OCI-M1 (cell line): ENCODE results near the gene SAGE1.
"Not testable (repeated sequence)": the region's sequence is repeated elsewhere in the genome, so short reads cannot be mapped to it uniquely, and the experiment has no call there.

Source experiments
- DNase-seq: peaks from one replicate; lab custom pipeline; 2025; lab: John Stamatoyannopoulos, UW

The SAGE1 gene

GRCh38 chrX:135893294-135893817, at the start of gene SAGE1, which contains the start of gene CT45A10:
Gene SAGE1 (plus strand): TSS chrX:135893716. CDS start chrX:135896243, 2,527 bp downstream.
Gene CT45A10 (minus strand): TSS chrX:135893444. CDS start chrX:135885344, 8,100 bp downstream.
- no peak for DNase-seq

GRCh38 chrX:135854438-135854837, 39.1 kb upstream of the SAGE1 start, which contains the start of gene CT45A8:
Gene CT45A8 (minus strand): TSS chrX:135854538. CDS start chrX:135850783, 3,755 bp downstream.
- DNase-seq, result not testable (repeated sequence)

- not testable (repeated sequence) for DNase-seq
These were observed 21.8 kb upstream of the SAGE1 start, which contains the start of gene CT45A9 for GRCh38 chrX:135871712-135872111. Gene CT45A9 (minus strand): TSS chrX:135871812. CDS start chrX:135868061, 3,751 bp downstream.

- DNase-seq, result not testable (repeated sequence)
These were observed 10.8 kb upstream of the SAGE1 start for GRCh38 chrX:135882741-135883140.

- not testable (repeated sequence) for DNase-seq
These were observed 5.3 kb upstream of the SAGE1 start for GRCh38 chrX:135888230-135888629.

- peak; percentile 37 for DNase-seq
These were observed 4.5 kb upstream of the SAGE1 start for GRCh38 chrX:135888976-135889375.

GRCh38 chrX:135890087-135890585, 3.4 kb upstream of the SAGE1 start:
- no peak for DNase-seq

- no peak for DNase-seq
These were observed 735 bp upstream of the SAGE1 start for GRCh38 chrX:135892781-135893180.

- no peak for DNase-seq
These were observed 16.7 kb downstream of the SAGE1 start for GRCh38 chrX:135910251-135910650.

GRCh38 chrX:135914404-135914803, 20.9 kb downstream of the SAGE1 start:
- DNase-seq, result peak; percentile 13

GRCh38 chrX:135920516-135920915, 27.0 kb downstream of the SAGE1 start:
- not testable (repeated sequence) for DNase-seq

GRCh38 chrX:135923353-135923752, 29.8 kb downstream of the SAGE1 start:
- peak; percentile 0 for DNase-seq

GRCh38 chrX:135927897-135928296, 34.4 kb downstream of the SAGE1 start:
- no peak for DNase-seq

GRCh38 chrX:135931644-135932487, 38.4 kb downstream of the SAGE1 start:
- peak; percentile 64 for DNase-seq

- DNase-seq, result peak; percentile 3
These were observed 51.0 kb downstream of the SAGE1 start for GRCh38 chrX:135944486-135944885.

GRCh38 chrX:135951291-135951690, 57.8 kb downstream of the SAGE1 start:
- DNase-seq, result no peak
